Neural crest cell (in vitro differentiated cells): ENCODE results near the gene RNF224. TPM values are rescaled to one million over a fixed set of nuclear protein-coding genes. Genes with fewer than 3 reads are reported as not detected.
A peak's percentile ranks its signal among the peaks of the same experiment; 100 is the strongest.

ENCODE experiments used
- DNase-seq: peaks from one replicate; pipeline ENCODE4 v3.0.0; 2021; ENCODE audit warnings: low read depth, mixed read lengths, low spot score
- H3K27ac Mint-ChIP-seq: one replicate; pipeline ENCODE4 v1.8.0; 2021; ENCODE audit warnings: mild to moderate bottlenecking, mixed read lengths; ENCODE audit not compliant: unreplicated experiment
- H3K27me3 Mint-ChIP-seq: 2 replicates; pipeline ENCODE4 v1.8.0; 2021; ENCODE audit warnings: low read depth, mild to moderate bottlenecking, mixed read lengths
- H3K36me3 Mint-ChIP-seq: 2 replicates; pipeline ENCODE4 v1.8.0; 2021; ENCODE audit warnings: low read depth, mild to moderate bottlenecking, mixed read lengths
- H3K4me1 Mint-ChIP-seq: 2 replicates; pipeline ENCODE4 v1.8.0; 2021; ENCODE audit warnings: mixed read lengths
- H3K4me3 Mint-ChIP-seq: one replicate; pipeline ENCODE4 v1.8.0; 2021; ENCODE audit warnings: mild to moderate bottlenecking, mixed read lengths
- H3K9me3 Mint-ChIP-seq: 2 replicates; pipeline ENCODE4 v1.8.0; 2021; ENCODE audit warnings: mixed read lengths
- CTCF ChIP-seq: fragments of 200-600 bp; sonication (generic); conservative IDR thresholded peaks from 2 replicates; pipeline ENCODE4 v1.5.0; 2021; ENCODE audit warnings: antibody characterized with exemption, mild to moderate bottlenecking
- total RNA-seq: library from RNA; stranded (reverse); gene quantifications from 2 replicates; pipeline ENCODE4 v1.2.1, GENCODE V29; 2021

Gene RNF224
- total RNA-seq, 1 donor from 2014 or later = not detected

GRCh38 chr9:137232510-137232909, 5.2 kb downstream of the RNF224 start:
- Mint-ChIP-seq H3K9me3 (no peaks in the 10 kb centered on the region), H3K27me3 (peaks cover 2% of the 10 kb centered on the region), H3K27ac (no peak overlapping the region), H3K4me1 (peaks cover 2% of the 10 kb centered on the region), H3K36me3 (no peaks in the 10 kb centered on the region), H3K4me3 (no peak overlapping the region)
- TF ChIP-seq CTCF = no peak
- no peak for DNase-seq

GRCh38 chr9:137233143-137233980, 6.1 kb downstream of the RNF224 start:
- Mint-ChIP-seq H3K4me1 (no peaks in the 10 kb centered on the region), H3K9me3 (no peaks in the 10 kb centered on the region), H3K27me3 (no peaks in the 10 kb centered on the region), H3K36me3 (no peaks in the 10 kb centered on the region), H3K27ac (no peak overlapping the region), H3K4me3 (no peak overlapping the region)
- no peak for TF ChIP-seq CTCF
- DNase-seq = no peak

- no peak overlapping the region for H3K4me3 Mint-ChIP-seq
- no peak overlapping the region for H3K27ac Mint-ChIP-seq
- no peak for DNase-seq
- peaks cover 5% of the 10 kb centered on the region for H3K4me1 Mint-ChIP-seq
- H3K27me3 Mint-ChIP-seq = no peaks in the 10 kb centered on the region
- no peak for TF ChIP-seq CTCF
- H3K36me3 Mint-ChIP-seq = no peaks in the 10 kb centered on the region
- H3K9me3 Mint-ChIP-seq = no peaks in the 10 kb centered on the region
These were observed 6.9 kb downstream of the RNF224 start for GRCh38 chr9:137234055-137234697.

- H3K27ac Mint-ChIP-seq = no peak overlapping the region
- H3K4me3 Mint-ChIP-seq = peak overlapping the region; percentile 69
- no peaks in the 10 kb centered on the region for H3K27me3 Mint-ChIP-seq
- no peak for DNase-seq
- H3K36me3 Mint-ChIP-seq = no peaks in the 10 kb centered on the region
- no peaks in the 10 kb centered on the region for H3K9me3 Mint-ChIP-seq
- H3K4me1 Mint-ChIP-seq = peaks cover 6% of the 10 kb centered on the region
- TF ChIP-seq CTCF = no peak
These were observed 7.6 kb downstream of the RNF224 start for GRCh38 chr9:137234758-137235423.

GRCh38 chr9:137235424-137236237, 8.3 kb downstream of the RNF224 start:
- Mint-ChIP-seq H3K27ac (no peak overlapping the region), H3K4me3 (peak overlapping the region; percentile 69), H3K9me3 (no peaks in the 10 kb centered on the region), H3K27me3 (no peaks in the 10 kb centered on the region), H3K4me1 (peaks cover 6% of the 10 kb centered on the region), H3K36me3 (no peaks in the 10 kb centered on the region)
- DNase-seq = no peak
- TF ChIP-seq CTCF = no peak
